Umbilical cord (tissue), 2 donors: ENCODE data around the gene SLC15A5. TPM values are rescaled to one million over a fixed set of nuclear protein-coding genes. Genes with fewer than 3 reads are reported as not detected.

Experiments
- DNase-seq: peaks from one replicate; pipeline ENCODE4 v3.0.0-alpha.2; 2015; ENCODE audit warnings: low spot score
- total RNA-seq: library from RNA; depleted of rRNA; stranded (reverse); fragments of >200 nt; gene quantifications from one replicate; pipeline ENCODE4 v1.2.3, GENCODE V29; 2014; ENCODE audit warnings: low replicate concordance; ENCODE audit not compliant: insufficient read depth

Gene SLC15A5
- total RNA-seq, 1 donor from 2014 or later = 0.96 TPM

DNA sequence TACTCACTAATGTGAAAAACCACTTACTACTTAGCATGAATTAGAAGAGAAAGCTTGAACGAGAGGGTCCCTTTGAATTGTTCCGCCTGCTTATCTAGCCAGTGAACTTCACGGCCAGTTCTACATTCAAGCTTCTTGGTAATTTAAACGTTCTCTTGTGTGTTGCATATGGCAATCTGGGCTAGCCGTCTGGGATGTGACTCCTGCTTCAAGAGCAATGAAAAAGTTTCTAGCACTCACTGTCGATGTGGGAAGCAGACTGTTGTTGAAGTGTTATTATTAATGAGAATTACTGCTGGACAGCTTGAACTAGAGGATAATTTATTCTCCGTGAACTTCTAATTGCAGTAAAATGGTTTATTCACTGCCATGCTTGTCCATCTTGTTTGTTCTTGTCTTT, 93.9 kb downstream of the SLC15A5 start:
- DNase-seq = no peak

DNA sequence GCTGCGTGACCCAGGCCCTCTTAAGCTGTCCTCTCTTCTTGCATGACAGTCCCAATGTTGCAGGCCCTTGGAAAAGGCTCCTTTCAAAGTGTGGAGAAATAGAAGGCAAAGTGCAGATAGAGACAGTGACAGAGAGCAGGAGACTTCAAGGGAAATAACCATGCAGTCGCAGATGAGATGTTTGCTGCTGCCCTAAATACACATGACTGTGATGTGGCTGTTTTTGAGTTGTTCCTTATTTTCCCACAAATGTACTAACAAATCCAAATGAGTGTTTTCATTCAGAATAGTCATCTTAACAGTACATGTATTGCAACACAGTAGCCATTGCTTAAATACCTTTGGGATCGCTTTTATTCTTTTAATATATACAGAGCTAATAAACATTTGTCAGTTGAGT, 101.6 kb downstream of the SLC15A5 start:
- DNase-seq = no peak

DNA sequence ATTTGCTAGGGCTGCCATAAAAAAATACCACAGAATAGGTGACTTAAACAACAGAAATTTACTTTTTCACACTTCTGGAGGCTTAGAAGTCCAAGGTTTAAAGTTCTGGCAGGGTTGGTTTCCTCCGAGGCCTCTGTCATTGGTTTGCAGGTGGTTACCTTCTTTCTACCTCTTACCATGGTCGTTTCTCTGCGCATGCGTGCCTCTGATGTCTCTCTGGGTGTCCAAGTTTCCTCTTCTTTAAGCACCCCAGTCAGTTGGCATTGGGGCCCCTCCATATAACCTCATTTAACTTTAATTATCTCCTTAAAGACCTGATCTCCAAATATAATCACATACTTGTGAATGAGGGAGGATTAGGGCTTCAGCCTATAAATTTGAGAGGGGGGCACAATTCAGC, 103.2 kb downstream of the SLC15A5 start:
- DNase-seq = no peak

DNA sequence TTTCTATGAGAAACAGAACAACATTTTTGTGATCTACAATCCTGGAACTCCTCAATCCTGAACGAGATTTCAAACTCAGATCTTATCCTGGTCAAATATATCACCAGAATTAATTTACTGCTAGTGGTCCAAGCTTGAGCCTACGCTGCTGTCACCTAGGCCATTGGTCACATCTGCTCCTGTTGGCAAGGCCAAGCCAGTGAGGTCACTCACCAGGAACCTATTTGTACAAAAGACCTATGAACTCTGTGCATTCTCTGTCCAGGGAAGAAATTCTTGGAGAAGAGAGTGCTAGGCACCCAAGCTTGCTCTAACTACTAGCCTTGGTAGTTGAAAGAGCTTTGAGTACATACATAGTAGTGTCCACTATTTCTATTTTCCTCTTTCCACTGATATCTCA, 106.1 kb downstream of the SLC15A5 start:
- no peak for DNase-seq

DNA sequence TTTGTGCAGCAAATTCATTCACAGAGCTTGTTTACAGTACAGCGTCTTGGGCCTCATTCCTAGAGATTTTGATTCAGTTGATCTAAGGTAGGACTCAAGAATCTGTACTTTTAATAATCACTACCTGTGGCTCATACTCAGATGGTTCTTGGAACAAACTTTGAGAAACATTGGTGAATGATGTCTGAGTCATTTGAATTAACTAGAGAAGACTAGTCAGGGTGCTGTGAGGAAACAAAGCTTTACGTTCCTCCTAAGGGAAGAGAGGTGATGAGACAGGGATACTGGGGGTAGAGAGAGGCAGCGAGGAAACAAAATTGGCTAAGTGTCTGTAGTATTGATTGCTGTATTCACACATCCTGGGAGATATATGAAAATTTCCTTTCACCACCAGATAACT, 109.4 kb downstream of the SLC15A5 start:
- DNase-seq = no peak

DNA sequence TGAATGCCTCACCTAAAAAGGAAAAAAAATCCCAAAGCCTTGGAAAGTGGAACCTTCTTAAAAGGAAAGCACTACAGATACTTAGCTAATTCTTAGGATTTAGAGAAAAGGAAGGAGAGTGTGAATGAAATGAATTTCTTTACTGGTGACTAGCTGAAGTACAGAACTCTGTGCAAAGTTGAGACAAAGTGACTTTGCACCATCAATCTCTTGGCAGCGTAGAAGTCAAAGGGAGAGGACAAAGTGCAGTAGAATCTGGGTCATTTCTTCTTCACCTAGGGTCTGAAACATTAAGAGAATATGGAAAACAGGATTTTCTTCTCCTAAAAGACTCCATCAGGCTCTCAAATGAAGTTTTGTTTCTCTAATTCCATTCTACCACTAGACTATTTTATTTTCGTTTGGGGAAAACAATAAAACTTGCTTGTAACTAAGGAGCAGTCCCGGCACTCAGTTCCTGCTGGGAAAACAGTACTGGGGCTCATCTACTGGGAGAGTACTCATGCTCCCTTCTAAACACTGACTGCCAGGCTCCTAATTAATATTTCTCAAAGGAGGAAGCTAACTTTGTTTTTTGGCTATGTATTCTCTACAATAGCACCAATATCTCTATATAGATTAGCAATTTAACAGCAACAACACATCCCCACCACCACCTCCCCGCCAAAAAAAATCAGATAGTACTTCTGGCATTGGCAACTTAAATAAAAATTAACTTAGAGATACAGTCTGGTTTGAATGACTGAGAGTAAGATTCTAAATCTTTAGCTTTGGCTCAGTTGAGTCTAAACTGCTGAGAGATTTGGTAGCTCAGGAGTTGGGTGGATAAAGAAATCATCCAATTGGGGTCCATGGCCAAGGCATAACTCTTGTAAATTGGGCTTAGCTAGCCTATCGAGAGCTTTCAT, 110.7 kb downstream of the SLC15A5 start:
- no peak for DNase-seq

DNA sequence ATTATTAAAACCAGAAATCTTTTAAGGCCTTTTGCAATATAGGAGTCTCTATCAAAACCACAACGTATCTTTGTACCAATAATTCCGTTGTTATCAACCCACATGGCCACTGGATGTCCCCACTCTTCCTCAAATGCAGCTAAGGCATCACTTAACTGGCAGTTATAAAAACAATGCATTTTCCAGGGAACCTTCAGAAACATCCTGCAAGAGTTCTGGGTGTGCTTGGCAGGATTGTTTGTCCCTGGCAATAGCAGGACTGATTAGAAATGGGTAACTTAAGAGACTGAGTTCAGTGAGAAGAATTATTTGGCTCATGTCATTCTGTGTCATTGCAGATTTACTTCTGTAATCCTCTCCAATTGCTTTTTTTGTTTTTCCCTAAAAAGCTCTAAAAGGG, 112.0 kb downstream of the SLC15A5 start:
- DNase-seq = peak; percentile 68

DNA sequence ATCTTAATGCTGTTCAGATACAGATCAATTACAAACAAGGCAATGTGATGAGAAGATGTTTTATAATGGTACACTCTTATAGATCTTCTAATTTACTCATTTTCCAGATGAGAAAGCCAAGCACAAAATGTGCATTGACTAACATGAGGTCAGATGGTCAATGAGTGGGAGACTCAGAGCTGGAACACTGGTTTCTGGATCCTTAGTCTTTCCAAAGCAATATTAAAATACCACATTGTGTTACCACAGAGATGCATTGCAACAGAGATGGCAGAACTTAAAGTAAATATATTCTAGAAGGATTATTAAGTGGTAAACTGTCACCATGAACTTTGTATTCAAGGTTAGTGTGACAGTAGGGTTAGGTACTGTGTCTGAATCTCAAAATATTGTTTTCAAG, 113.6 kb downstream of the SLC15A5 start:
- DNase-seq = no peak

DNA sequence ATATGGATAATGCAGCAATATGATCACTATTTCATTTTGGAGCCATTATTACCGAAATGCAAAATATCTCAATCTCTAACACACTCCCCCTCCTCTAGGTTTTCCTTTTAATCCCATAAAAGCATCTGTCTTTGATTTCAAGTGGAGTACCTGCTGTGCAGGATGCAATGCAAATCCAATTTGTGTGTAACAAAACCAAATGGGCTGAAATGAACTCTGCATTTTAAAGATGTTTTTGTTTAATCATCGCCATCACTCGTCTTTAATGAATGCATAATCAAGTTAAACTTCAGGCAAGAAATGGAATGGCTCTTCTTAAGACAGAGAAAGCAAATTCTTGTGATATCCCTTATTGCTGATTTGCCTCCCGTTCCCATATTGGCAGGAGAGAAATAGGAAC, 114.3 kb downstream of the SLC15A5 start:
- DNase-seq = no peak

DNA sequence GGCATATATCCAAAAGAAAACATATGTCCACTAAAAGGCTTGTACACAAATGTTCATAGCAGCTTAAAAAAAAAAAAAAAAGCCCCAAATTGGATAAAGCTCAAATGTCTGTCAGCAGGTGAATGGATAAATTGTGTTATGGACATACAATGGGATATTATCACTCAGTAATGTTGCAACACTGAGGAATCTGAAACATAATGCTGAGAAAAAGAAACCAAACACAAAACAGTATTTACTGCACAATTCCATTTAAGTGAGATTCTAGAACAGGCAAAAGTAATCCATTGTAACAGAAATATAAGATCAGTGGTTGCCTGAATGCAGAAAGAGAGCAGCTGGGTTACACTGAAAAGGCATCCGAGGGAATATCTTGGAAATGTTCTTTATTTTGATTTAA, 117.9 kb downstream of the SLC15A5 start:
- DNase-seq = no peak

DNA sequence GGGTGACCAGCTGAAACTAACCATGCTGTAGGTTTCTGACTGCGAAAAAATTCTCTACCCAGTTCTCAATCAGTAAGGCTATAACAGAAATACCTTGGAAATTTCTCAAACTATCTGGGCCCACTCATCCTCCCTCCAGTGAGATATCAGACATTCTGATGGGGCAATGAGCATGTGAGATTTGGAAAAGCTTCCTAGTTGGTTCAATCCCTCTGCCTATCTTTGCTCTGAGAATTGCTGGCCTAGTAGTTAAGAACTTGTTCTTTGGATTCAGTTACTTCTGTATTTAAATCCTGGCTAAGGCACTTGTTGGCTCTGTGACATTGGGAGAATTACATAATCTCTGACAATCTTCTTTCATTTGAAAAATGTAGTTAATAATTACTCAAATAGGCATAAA, 119.4 kb downstream of the SLC15A5 start:
- DNase-seq = peak; percentile 42

DNA sequence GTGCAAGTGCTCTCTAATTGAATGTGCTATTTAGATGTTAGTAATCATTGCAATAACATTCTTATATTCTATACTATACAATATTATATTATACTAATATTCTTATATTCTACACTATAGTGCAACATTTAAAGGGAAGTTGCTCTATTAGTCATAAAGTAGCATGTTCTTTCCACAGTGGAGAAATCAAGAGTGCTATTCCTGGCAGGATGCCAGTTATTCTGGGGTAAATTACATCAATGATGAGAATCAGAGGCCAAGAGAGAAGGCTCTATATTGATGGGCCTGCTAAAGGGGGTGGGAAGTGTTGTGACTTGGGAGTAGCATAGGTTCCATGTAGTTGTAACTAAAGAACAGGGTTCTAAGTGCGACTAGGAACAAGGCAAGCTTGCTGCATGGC, 121.5 kb downstream of the SLC15A5 start:
- no peak for DNase-seq

DNA sequence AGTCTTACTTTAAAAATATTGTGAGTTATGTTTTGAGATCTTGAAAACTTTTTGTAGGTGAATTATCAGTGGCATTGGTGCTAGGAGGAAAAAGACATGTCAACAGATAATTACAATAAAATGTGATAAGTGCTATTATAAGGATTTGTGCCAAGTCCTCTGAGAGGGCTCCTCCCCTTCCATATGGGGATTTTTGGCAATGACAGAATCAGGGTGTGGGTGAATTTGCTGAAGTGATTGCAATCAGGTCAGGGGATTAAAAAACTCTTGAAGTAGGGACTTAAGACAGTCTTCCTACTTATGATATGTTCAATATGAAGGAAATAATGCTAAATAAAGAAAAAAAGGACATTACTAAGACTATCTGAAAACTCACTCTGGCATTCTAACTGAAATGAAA, 122.5 kb downstream of the SLC15A5 start:
- DNase-seq = no peak

DNA sequence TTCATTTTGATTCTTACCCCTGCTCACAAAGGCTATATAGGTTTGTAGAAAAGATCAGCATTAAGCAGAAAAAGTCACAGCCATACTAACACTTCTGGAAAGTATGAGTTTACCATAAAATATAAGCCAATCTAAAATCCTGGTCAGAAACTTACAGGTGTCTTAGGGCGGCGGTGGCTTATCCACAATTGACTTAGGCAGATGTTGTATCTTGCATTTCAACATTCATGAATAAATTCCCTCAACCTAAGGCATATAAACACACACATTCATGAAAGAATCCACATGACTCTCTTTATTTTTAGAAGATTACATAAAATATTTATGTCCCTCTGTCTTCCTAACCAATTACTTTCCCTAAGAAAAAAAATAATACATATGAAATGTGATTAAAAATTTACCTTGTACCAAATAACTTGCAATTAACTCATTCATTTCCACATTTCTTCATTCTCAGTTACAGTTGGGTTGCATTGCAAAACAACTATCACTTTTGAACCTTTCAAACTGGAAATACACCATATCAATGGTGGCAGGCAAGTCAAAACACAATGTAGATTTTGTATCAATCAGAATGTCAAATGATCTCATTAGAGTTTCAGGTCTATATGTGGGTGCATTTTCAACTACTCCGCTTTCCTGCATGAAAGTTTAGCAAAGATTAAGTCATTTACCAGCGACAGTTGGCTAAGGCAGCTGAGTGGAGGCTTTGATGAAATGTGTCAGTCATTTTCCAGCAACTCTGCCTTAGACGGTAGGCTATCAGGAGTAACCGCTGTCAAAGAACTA, 124.4 kb downstream of the SLC15A5 start:
- DNase-seq = no peak

DNA sequence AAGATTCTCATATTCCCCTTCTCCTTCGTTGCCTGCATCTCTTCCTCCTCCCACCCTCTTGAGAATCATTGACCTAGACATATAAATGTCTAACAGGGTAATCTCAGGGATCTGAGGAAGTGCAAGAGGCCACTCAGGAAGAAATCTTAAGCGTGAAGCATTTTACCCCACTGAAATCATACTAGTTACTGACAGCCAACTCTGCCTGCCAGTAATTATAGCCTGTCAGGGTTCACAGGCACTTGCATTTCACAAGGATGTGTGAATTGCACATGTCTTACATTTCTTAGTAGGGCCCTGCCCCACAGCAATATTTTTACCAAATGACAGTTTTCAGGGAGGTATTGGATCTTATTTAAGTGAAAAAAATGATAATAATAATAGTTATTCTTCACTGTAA, 127.2 kb downstream of the SLC15A5 start:
- no peak for DNase-seq

DNA sequence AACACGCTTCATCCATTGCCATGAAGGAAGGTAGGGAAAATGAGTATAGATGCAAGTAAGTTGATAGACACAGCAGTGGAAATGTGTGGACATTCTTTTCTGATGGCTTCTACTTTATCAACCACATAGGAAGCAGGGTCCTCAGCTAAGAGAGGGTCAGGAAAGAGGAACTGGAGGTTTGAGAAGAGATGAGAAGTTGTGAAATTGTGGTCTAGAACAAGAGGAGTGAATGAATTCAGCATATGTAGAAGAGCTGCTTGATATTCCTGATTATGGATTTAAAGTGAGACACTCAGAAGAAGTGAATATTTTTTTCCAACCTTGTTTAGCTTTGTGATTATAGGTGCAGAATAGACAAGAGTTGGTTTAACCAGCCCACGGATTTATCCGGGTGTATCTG, 128.5 kb downstream of the SLC15A5 start:
- DNase-seq = no peak

Other genes with a start within 250 kb of the SLC15A5 start
- gene MGST1, start 70.0 kb upstream of the SLC15A5 start, total RNA-seq = 9.6 TPM